GM12892 (cell line): ENCODE results near the gene RAB21. TPM values are rescaled to one million over a fixed set of nuclear protein-coding genes. Genes with fewer than 3 reads are reported as not detected.

Source experiments
- DNase-seq: peaks from one replicate; pipeline ENCODE4 v3.0.0; 2011; ENCODE audit not compliant: insufficient read length
- FAIRE-seq: peaks from 2 replicates; lab custom pipeline; 2011; peaks lifted over from hg19 to GRCh38; lab: Jason Lieb, UNC
- POLR2A ChIP-seq: IDR thresholded peaks from 2 replicates; pipeline ENCODE4 v1.6.1; 2011; ENCODE audit warnings: low read depth, low read length, control low read depth
- POLR2AphosphoS5 ChIP-seq: IDR thresholded peaks from 2 replicates; pipeline ENCODE4 v1.6.1; 2011; ENCODE audit warnings: low read depth, low read length, control low read depth
- TAF1 ChIP-seq: IDR thresholded peaks from 2 replicates; pipeline ENCODE4 v1.6.1; 2011; ENCODE audit warnings: low read depth, mild to moderate bottlenecking, control low read depth, low read length, borderline replicate concordance
- polyA plus RNA-seq: library from polyadenylated mRNA; unstranded; fragments of >200 nt; gene quantifications from one replicate; pipeline ENCODE4 v1.2.1, GENCODE V29; 2012; ENCODE audit warnings: missing spikeins, inconsistent platforms; ENCODE audit not compliant: missing spikeins

Gene RAB21, protein sequence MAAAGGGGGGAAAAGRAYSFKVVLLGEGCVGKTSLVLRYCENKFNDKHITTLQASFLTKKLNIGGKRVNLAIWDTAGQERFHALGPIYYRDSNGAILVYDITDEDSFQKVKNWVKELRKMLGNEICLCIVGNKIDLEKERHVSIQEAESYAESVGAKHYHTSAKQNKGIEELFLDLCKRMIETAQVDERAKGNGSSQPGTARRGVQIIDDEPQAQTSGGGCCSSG
- 57.8 TPM for polyA plus RNA-seq

DNA sequence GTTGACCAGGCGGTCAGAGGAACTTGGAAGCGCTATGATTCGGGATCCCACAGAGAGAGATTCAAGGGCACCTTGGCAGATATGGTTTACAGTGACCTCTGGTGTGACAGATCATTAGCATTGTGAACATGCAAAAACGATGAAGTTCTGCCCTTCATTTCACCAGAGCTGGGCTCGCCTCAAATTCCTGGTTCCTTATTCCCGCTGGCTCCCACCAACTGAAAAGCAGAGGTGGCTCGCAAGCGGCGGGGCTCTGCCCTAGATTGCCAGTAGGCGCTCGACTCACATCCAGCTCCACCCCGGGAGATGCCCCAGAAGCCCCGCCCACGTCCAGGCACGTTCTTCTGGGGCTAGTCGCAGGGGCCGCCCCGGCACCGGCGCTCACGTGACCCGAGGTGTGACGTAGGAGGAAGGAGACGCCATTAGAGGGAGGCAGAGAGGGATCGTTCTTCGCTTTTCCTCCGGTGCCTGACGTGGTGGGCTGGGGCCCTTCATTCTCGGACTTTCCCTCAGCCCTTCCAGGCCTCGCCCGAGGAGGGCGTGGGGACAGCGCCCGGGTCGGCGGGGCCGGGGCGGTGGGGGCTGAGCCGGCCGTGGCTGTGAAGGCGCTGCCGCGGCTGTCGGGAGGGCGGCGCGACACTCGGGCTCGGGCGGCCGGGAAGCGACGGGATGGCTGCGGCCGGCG lies at the start of gene RAB21:
Gene RAB21 (plus strand): TSS at position 403 of the 685 bp plus-strand sequence. CDS start 267 bp downstream, at position 670.
- DNase-seq: peak; percentile 86
- TF ChIP-seq TAF1 (peak; percentile 51; the same call in 1 of the 2 replicates), POLR2AphosphoS5 (peak; percentile 88), POLR2A (peak; percentile 88)
- peak; percentile 95 for FAIRE-seq

GRCh38 chr12:71704920-71705319 lies 49.7 kb upstream of the RAB21 start:
- DNase-seq: no peak
- no peak for TF ChIP-seq POLR2AphosphoS5
- TF ChIP-seq POLR2A: no peak
- TF ChIP-seq TAF1: no peak
- FAIRE-seq: no peak

DNA sequence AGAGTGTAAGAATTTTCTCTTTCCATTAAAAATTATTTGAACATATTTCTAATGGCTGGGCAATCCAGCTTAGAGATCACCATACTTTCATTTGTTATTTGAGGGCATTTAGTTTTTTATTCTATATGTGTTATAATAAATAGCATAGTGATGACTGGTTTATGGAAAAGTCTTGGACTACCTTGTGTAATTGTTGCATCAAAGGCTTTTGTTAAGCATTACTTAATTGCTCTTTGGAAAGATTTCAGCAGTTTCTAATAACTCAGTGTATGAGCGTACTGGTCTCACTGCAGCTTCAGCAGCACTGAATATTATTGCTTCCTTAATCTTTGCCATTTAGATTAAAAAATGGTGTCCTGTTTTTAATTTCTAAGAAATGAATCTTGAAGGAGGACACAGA lies 46.0 kb upstream of the RAB21 start:
- TF ChIP-seq POLR2AphosphoS5 (no peak), TAF1 (no peak), POLR2A (no peak)
- FAIRE-seq: no peak
- no peak for DNase-seq

GRCh38 chr12:71710276-71711125 lies 44.2 kb upstream of the RAB21 start:
- no peak for DNase-seq
- FAIRE-seq: no peak
- no peak for TF ChIP-seq POLR2A
- no peak for TF ChIP-seq POLR2AphosphoS5
- no peak for TF ChIP-seq TAF1

DNA sequence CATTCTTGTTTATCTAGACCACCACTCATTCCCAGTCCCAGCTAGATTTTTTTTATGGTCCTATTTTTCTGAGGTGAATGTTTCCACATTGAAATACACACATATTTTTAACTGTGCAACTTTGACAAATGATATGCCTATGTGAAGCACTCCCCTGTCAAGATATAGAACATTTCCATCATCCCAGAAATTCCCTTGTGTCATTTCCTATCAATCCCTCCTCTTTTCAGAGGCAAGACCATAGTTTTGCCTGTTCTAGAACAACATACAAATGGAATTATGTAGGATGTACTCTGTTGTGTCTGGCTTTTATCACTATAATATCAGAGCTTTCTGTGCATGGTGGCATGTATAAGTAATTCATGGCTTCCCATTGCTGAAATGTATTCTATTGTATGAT lies 36.1 kb upstream of the RAB21 start:
- FAIRE-seq: no peak
- no peak for DNase-seq

GRCh38 chr12:71719647-71720370 lies 34.9 kb upstream of the RAB21 start:
- TF ChIP-seq POLR2AphosphoS5 (no peak), POLR2A (no peak), TAF1 (no peak)
- FAIRE-seq: no peak
- DNase-seq: no peak

More for the DNA sequence above, 36.1 kb upstream of the RAB21 start:
- no peak for TF ChIP-seq TAF1
- no peak for TF ChIP-seq POLR2A
- TF ChIP-seq POLR2AphosphoS5: no peak

GRCh38 chr12:71721783-71722505 lies 32.7 kb upstream of the RAB21 start:
- DNase-seq (no peak), FAIRE-seq (no peak)
- TF ChIP-seq TAF1 (no peak), POLR2AphosphoS5 (no peak), POLR2A (no peak)

DNA sequence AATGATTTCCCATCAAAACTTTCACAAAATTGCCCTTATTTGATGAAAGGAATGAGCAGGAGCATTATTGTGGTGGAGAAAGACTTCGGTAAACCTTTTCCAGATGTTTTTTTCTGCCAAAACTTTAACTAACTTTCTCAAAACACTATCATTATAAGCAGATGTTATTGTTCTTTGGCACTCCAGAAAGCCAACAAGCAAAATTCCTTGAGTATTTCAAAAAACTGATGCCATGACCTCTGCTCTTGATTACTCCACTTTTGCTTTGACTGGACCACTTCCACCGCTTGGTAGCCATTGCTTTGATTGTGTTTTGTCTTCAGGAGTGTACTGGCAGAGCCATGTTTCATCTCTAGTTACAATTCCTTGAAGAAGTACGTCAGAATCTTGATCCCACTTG lies 29.7 kb upstream of the RAB21 start:
- FAIRE-seq (no peak), DNase-seq (no peak)

GRCh38 chr12:71726548-71726947 lies 28.1 kb upstream of the RAB21 start:
- TF ChIP-seq POLR2AphosphoS5 (no peak), TAF1 (no peak), POLR2A (no peak)
- FAIRE-seq: no peak
- no peak for DNase-seq

More for the DNA sequence above, 29.7 kb upstream of the RAB21 start:
- no peak for TF ChIP-seq POLR2AphosphoS5
- TF ChIP-seq TAF1: no peak
- TF ChIP-seq POLR2A: no peak

DNA sequence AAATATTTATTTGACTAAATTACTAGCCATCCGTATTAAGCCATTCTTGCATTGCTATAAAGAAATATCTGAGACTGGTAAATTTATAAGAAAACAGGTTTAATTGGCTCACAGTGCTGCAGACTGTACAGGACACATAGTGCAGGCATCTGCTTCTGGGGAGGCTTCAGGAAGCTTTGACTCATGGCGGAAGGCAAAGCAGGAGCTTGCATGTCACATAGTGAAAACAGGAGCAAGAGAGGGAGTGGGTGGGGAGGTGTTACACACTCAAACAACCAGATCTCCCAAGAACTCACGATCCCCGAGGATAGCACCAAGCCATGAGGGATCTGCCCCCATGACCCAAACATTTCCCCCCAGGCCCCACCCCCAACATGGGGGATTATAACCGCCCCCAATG lies 26.7 kb upstream of the RAB21 start:
- TF ChIP-seq TAF1 (no peak), POLR2A (no peak), POLR2AphosphoS5 (no peak)
- no peak for FAIRE-seq
- DNase-seq: no peak
